ENCODE data around the gene KMT5C. TPM values are rescaled to one million over a fixed set of nuclear protein-coding genes. Genes with fewer than 3 reads are reported as not detected.

KMT5C gene
- total and polyA plus RNA-seq, 10 of the 15 experiments (the other 5 are each of a cell fraction or from before 2014, with no cell fraction given): 0.20 to 15.8 (median 4.3) TPM; not detected in 1

DNA sequence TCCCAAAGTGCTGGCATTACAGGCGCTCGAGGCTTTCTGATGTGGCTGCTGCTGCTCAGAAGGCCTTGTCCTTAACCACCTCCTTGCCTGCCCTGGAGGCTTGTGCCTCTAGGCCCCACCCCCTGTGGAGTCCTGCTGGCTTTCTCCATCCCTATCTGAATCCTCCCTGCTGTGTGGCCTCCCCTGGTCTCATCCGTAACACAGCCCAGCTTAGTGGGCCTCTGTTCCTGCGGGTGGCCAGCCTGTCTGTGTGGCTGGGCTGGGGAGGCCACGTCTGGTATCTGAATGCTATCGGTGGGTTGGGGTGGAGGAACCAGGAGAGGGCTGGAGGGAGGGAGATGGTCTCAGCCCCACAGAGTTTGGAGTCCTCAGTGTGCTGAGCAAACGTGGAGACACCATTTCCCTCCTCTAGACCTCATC lies 50.8 kb downstream of the KMT5C start:
- ChIA-PET RAD21 (ENCODE audit: unreplicated experiment) (interaction anchor here (0.9 to 1.2 kb wide), 3 partner anchors 14 to 97 kb away, joined by 3 to 4 read pairs (median 3); no protein-coding TSS in a partner anchor), SMC1A (ENCODE audit: uncharacterized antibody, unreplicated experiment) (interaction anchor here (0.7 kb wide), 1 partner anchor 9 kb away, joined by 3 read pairs; no protein-coding TSS in a partner anchor), POLR2A (interaction anchor here (0.8 to 1.6 kb wide), 3 partner anchors 12 to 136 kb away, joined by 3 to 4 read pairs (median 4); no protein-coding TSS in a partner anchor), CTCF (interaction anchor here (1.4 kb wide), 1 partner anchor 89 kb away, joined by 4 read pairs; no protein-coding TSS in a partner anchor)
- H3K4me1 ChIP-seq (ENCODE audit: control insufficient read depth, insufficient read depth, low read length): peaks cover 16% of the 10 kb centered on the region
- no peaks in the 10 kb centered on the region for H3K27me3 ChIP-seq (replicated peaks in 1 of 2; ENCODE audit: control insufficient read depth in 2 of 2, insufficient read depth in 2 of 2, low read length in 1 of 2)
- no TSS peak for BruUV-seq (replicated peaks)
- TF ChIP-seq PAX8 (IDR thresholded peaks at IDR 0.05) (no peak), POLR2A (IDR thresholded peaks at IDR 0.05; ENCODE audit: low read depth, low read length) (peak; percentile 28; the same call in 1 of the 2 replicates), CHD4 (IDR thresholded peaks at IDR 0.05) (no peak), SPI1 (IDR thresholded peaks at IDR 0.05; ENCODE audit: borderline replicate concordance, insufficient read depth, low read depth, low read length) (no peak), NR2C1 (IDR thresholded peaks at IDR 0.05) (no peak), ZBED1 (IDR thresholded peaks at IDR 0.05; ENCODE audit: borderline replicate concordance) (peak; percentile 34), NFYA (IDR thresholded peaks at IDR 0.05; ENCODE audit: borderline replicate concordance, low read depth, low read length) (no peak), MTA2 (IDR thresholded peaks at IDR 0.05; ENCODE audit: low read depth) (no peak), ZSCAN29 (IDR thresholded peaks at IDR 0.05) (no peak), TARDBP (IDR thresholded peaks at IDR 0.05; ENCODE audit: borderline replicate concordance) (no peak)
- 65% methylated on average over 7 of the region's 7 CpGs for WGBS (ENCODE audit: insufficient coverage, insufficient replicate concordance, low lambda C conversion rate, missing lambda C conversion rate)
- ATAC-seq (no peak), DNase-seq (ENCODE audit: low read depth, low spot score) (no peak), FAIRE-seq (no peak)
- in situ Hi-C loops (cut with MboI): no loop called here
- H3K4me2 ChIP-seq (ENCODE audit: control insufficient read depth, insufficient read depth): no peak overlapping the region
- H3K9me3 ChIP-seq (replicated peaks; ENCODE audit: control insufficient read depth, insufficient read depth, low read length): no peaks in the 10 kb centered on the region
- H3K27ac ChIP-seq (ENCODE audit: control insufficient read depth, insufficient read depth): no peak overlapping the region
- no peak overlapping the region for H3K4me3 ChIP-seq
- H3K9ac ChIP-seq (ENCODE audit: control insufficient read depth, insufficient read depth, low read length): no peak overlapping the region
- intact Hi-C loops (cut with micrococcal nuclease; ENCODE audit: unreplicated experiment): no loop called here
- peaks cover 14% of the 10 kb centered on the region for H4K20me1 ChIP-seq (ENCODE audit: control insufficient read depth, insufficient read depth)
- H3K79me2 ChIP-seq (ENCODE audit: control insufficient read depth, insufficient read depth, low read length): peaks cover 33% of the 10 kb centered on the region
- H2AFZ ChIP-seq (ENCODE audit: control insufficient read depth, low read depth, low read length): no peak overlapping the region
- H3K36me3 ChIP-seq (ENCODE audit: control insufficient read depth in 2 of 2, insufficient read depth in 2 of 2, low read length in 1 of 2): peaks cover 19 to 23% of the 10 kb centered on the region in 2 experiments; a peak in 3 of 4 replicates
